Activated T-helper 2 cell treated with anti-CD3 and anti-CD28 coated beads, Interferon-gamma antibody, Interleukin-2, Interleukin-4, amounts not matched to agents 10 μg/mL and 5 μg/mL and 100 μg/mL, durations not matched to agents 14 hours and 24 hours and 36 hours (primary cell): ENCODE results near the gene PROX1. TPM values are rescaled to one million over a fixed set of nuclear protein-coding genes. Genes with fewer than 3 reads are reported as not detected.

Source experiments
- DNase-seq: peaks from one replicate; pipeline ENCODE4 v3.0.0; 2021; ENCODE audit warnings: low spot score
- H3K27ac Mint-ChIP-seq: one replicate; pipeline ENCODE4 v1.8.0; 2021; ENCODE audit warnings: mixed read lengths
- H3K27me3 Mint-ChIP-seq: one replicate; pipeline ENCODE4 v1.8.0; 2021; ENCODE audit warnings: low read depth, mixed read lengths
- H3K36me3 Mint-ChIP-seq: one replicate; pipeline ENCODE4 v1.8.0; 2021; ENCODE audit warnings: low read depth, mixed read lengths
- H3K4me1 Mint-ChIP-seq: one replicate; pipeline ENCODE4 v1.8.0; 2021; ENCODE audit warnings: low read depth, mixed read lengths
- H3K4me3 Mint-ChIP-seq: one replicate; pipeline ENCODE4 v1.8.0; 2021; ENCODE audit warnings: low read depth, mild to moderate bottlenecking, moderate library complexity, mixed read lengths
- H3K9me3 Mint-ChIP-seq: one replicate; pipeline ENCODE4 v1.8.0; 2021; ENCODE audit warnings: mixed read lengths
- intact Hi-C: fragments of 100-400 bp; cut with micrococcal nuclease; formaldehyde crosslinking; loops from one replicate; pipeline ENCODE4 v1.15.1; 2023
- total RNA-seq: library from RNA; stranded (reverse); gene quantifications from 2 replicates; pipeline ENCODE4 v1.2.3, GENCODE V29; 2022

The PROX1 gene
- total RNA-seq, 1 donor from 2014 or later: not detected

- H3K36me3 Mint-ChIP-seq: no peaks in the 10 kb centered on the region
- intact Hi-C loops: no loop called here
Observed at GRCh38 chr1:214022229-214022791, 34.5 kb downstream of the PROX1 start.

GRCh38 chr1:214022810-214023425 is 35.1 kb downstream of the PROX1 start:
- Mint-ChIP-seq H3K9me3 (no peaks in the 10 kb centered on the region), H3K27me3 (peaks cover 6% of the 10 kb centered on the region), H3K4me3 (no peak overlapping the region), H3K4me1 (no peaks in the 10 kb centered on the region), H3K36me3 (no peaks in the 10 kb centered on the region), H3K27ac (no peak overlapping the region)
- intact Hi-C loops: no loop called here
- DNase-seq: no peak

More at GRCh38 chr1:214022229-214022791, 34.5 kb downstream of the PROX1 start:
- H3K4me1 Mint-ChIP-seq: no peaks in the 10 kb centered on the region
- H3K4me3 Mint-ChIP-seq: no peak overlapping the region
- no peak for DNase-seq
- peaks cover 5% of the 10 kb centered on the region for H3K27me3 Mint-ChIP-seq
- H3K27ac Mint-ChIP-seq: no peak overlapping the region
- H3K9me3 Mint-ChIP-seq: no peaks in the 10 kb centered on the region

GRCh38 chr1:214026985-214027384 is 39.2 kb downstream of the PROX1 start:
- no peaks in the 10 kb centered on the region for H3K36me3 Mint-ChIP-seq
- H3K27ac Mint-ChIP-seq: no peak overlapping the region
- H3K27me3 Mint-ChIP-seq: peaks cover 6% of the 10 kb centered on the region
- H3K9me3 Mint-ChIP-seq: no peaks in the 10 kb centered on the region
- no peaks in the 10 kb centered on the region for H3K4me1 Mint-ChIP-seq
- intact Hi-C loops: no loop called here
- DNase-seq: no peak
- no peak overlapping the region for H3K4me3 Mint-ChIP-seq

GRCh38 chr1:214027498-214027897 is 39.7 kb downstream of the PROX1 start:
- intact Hi-C loops: no loop called here
- Mint-ChIP-seq H3K9me3 (no peaks in the 10 kb centered on the region), H3K27ac (no peak overlapping the region), H3K4me3 (no peak overlapping the region), H3K36me3 (no peaks in the 10 kb centered on the region), H3K27me3 (peaks cover 6% of the 10 kb centered on the region), H3K4me1 (no peaks in the 10 kb centered on the region)
- no peak for DNase-seq

- no peak overlapping the region for H3K4me3 Mint-ChIP-seq
- intact Hi-C loops: no loop called here
- H3K36me3 Mint-ChIP-seq: no peaks in the 10 kb centered on the region
- no peak for DNase-seq
- peaks cover 8% of the 10 kb centered on the region for H3K27me3 Mint-ChIP-seq
- H3K4me1 Mint-ChIP-seq: no peaks in the 10 kb centered on the region
- H3K27ac Mint-ChIP-seq: no peak overlapping the region
- H3K9me3 Mint-ChIP-seq: no peaks in the 10 kb centered on the region
Observed at GRCh38 chr1:214028095-214028494, 40.3 kb downstream of the PROX1 start.

- H3K4me1 Mint-ChIP-seq: no peaks in the 10 kb centered on the region
- no peak overlapping the region for H3K4me3 Mint-ChIP-seq
- no peaks in the 10 kb centered on the region for H3K9me3 Mint-ChIP-seq
- no peaks in the 10 kb centered on the region for H3K36me3 Mint-ChIP-seq
- peaks cover 8% of the 10 kb centered on the region for H3K27me3 Mint-ChIP-seq
- no peak overlapping the region for H3K27ac Mint-ChIP-seq
- intact Hi-C loops: no loop called here
- DNase-seq: no peak
Observed at GRCh38 chr1:214028649-214029406, 41.1 kb downstream of the PROX1 start.

GRCh38 chr1:214029796-214030195 is 42.0 kb downstream of the PROX1 start:
- H3K4me1 Mint-ChIP-seq: no peaks in the 10 kb centered on the region
- intact Hi-C loops: no loop called here
- no peak for DNase-seq

GRCh38 chr1:214031267-214031650 is 43.5 kb downstream of the PROX1 start:
- intact Hi-C loops: no loop called here
- H3K27ac Mint-ChIP-seq: no peak overlapping the region
- H3K27me3 Mint-ChIP-seq: peaks cover 10% of the 10 kb centered on the region
- no peaks in the 10 kb centered on the region for H3K9me3 Mint-ChIP-seq
- no peak for DNase-seq
- H3K36me3 Mint-ChIP-seq: no peaks in the 10 kb centered on the region
- H3K4me1 Mint-ChIP-seq: no peaks in the 10 kb centered on the region
- H3K4me3 Mint-ChIP-seq: no peak overlapping the region

More at GRCh38 chr1:214029796-214030195, 42.0 kb downstream of the PROX1 start:
- no peak overlapping the region for H3K4me3 Mint-ChIP-seq
- peaks cover 10% of the 10 kb centered on the region for H3K27me3 Mint-ChIP-seq
- no peaks in the 10 kb centered on the region for H3K36me3 Mint-ChIP-seq
- H3K27ac Mint-ChIP-seq: no peak overlapping the region
- no peaks in the 10 kb centered on the region for H3K9me3 Mint-ChIP-seq

- Mint-ChIP-seq H3K27ac (no peak overlapping the region), H3K4me1 (no peaks in the 10 kb centered on the region), H3K36me3 (no peaks in the 10 kb centered on the region), H3K27me3 (peaks cover 12% of the 10 kb centered on the region), H3K4me3 (no peak overlapping the region), H3K9me3 (no peaks in the 10 kb centered on the region)
- intact Hi-C loops: no loop called here
- DNase-seq: no peak
Observed at GRCh38 chr1:214037468-214037867, 49.7 kb downstream of the PROX1 start.

GRCh38 chr1:214039394-214040018 is 51.7 kb downstream of the PROX1 start:
- DNase-seq: no peak
- Mint-ChIP-seq H3K27ac (no peak overlapping the region), H3K4me1 (no peaks in the 10 kb centered on the region), H3K27me3 (peaks cover 8% of the 10 kb centered on the region), H3K4me3 (no peak overlapping the region), H3K9me3 (no peaks in the 10 kb centered on the region), H3K36me3 (no peaks in the 10 kb centered on the region)
- intact Hi-C loops: no loop called here

- H3K27me3 Mint-ChIP-seq: peaks cover 10% of the 10 kb centered on the region
- H3K9me3 Mint-ChIP-seq: peaks cover 8% of the 10 kb centered on the region
- intact Hi-C loops: no loop called here
- no peak for DNase-seq
- no peaks in the 10 kb centered on the region for H3K36me3 Mint-ChIP-seq
- H3K4me1 Mint-ChIP-seq: no peaks in the 10 kb centered on the region
- no peak overlapping the region for H3K4me3 Mint-ChIP-seq
- H3K27ac Mint-ChIP-seq: no peak overlapping the region
Observed at GRCh38 chr1:214043167-214043566, 55.4 kb downstream of the PROX1 start.

- no peaks in the 10 kb centered on the region for H3K4me1 Mint-ChIP-seq
- no peak overlapping the region for H3K4me3 Mint-ChIP-seq
- no peak for DNase-seq
- intact Hi-C loops: no loop called here
- peaks cover 11% of the 10 kb centered on the region for H3K9me3 Mint-ChIP-seq
- no peak overlapping the region for H3K27ac Mint-ChIP-seq
- no peaks in the 10 kb centered on the region for H3K36me3 Mint-ChIP-seq
- peaks cover 7% of the 10 kb centered on the region for H3K27me3 Mint-ChIP-seq
Observed at GRCh38 chr1:214044438-214045214, 56.9 kb downstream of the PROX1 start.
